Left renal cortex interstitium (tissue), 4 donors: Measurements from ENCODE around the gene UBASH3B. TPM values are rescaled to one million over a fixed set of nuclear protein-coding genes. Genes with fewer than 3 reads are reported as not detected.
A peak's percentile ranks its signal among the peaks of the same experiment; 100 is the strongest.
"Not testable (repeated sequence)": the region's sequence is repeated elsewhere in the genome, so short reads cannot be mapped to it uniquely, and the experiment has no call there.

Source experiments
- DNase-seq, 4 donors: peaks; one replicate each; pipeline ENCODE4 v3.0.0-alpha.2; 2013; ENCODE audit warnings: low read depth in 4 of 4, low spot score in 2 of 4, missing footprints in 1 of 4
- polyA plus RNA-seq, 4 donors: library from polyadenylated mRNA; unstranded; fragments of 120-200 nt; gene quantifications; one replicate each; pipeline ENCODE4 v1.2.1, GENCODE V29; 2013; ENCODE audit not compliant: insufficient read length in 4 of 4

The UBASH3B gene
- 1 to 10 TPM; 6.9 to 8.9 (median 7.3) TPM for polyA plus RNA-seq

GRCh38 chr11:122655527-122656072 is at the start of gene UBASH3B:
Gene UBASH3B (plus strand): TSS chr11:122655722. CDS start chr11:122656050, 328 bp downstream.
- DNase-seq, result peak in 3 of 4 donors; percentile 60 to 74 (median 70)

- not testable (repeated sequence) for DNase-seq
Observed at GRCh38 chr11:122607162-122607561, 48.4 kb upstream of the UBASH3B start.

- no peak for DNase-seq
Observed at GRCh38 chr11:122612123-122612824, 43.2 kb upstream of the UBASH3B start.

GRCh38 chr11:122616718-122617117 is 38.8 kb upstream of the UBASH3B start:
- DNase-seq, result no peak

GRCh38 chr11:122617297-122617696 is 38.2 kb upstream of the UBASH3B start:
- no peak for DNase-seq

- DNase-seq, result no peak
Observed at GRCh38 chr11:122617926-122618325, 37.6 kb upstream of the UBASH3B start.

GRCh38 chr11:122618927-122619326 is 36.6 kb upstream of the UBASH3B start:
- DNase-seq, result no peak

- no peak for DNase-seq
Observed at GRCh38 chr11:122619757-122620156, 35.8 kb upstream of the UBASH3B start.

- not testable (repeated sequence) for DNase-seq
Observed at GRCh38 chr11:122625501-122625900, 30.0 kb upstream of the UBASH3B start.

- no peak for DNase-seq
Observed at GRCh38 chr11:122625976-122626665, 29.4 kb upstream of the UBASH3B start.

- no peak for DNase-seq
Observed at GRCh38 chr11:122627745-122628144, 27.8 kb upstream of the UBASH3B start.

GRCh38 chr11:122628810-122629555 is 26.5 kb upstream of the UBASH3B start:
- DNase-seq, result no peak

GRCh38 chr11:122632181-122632824 is 23.2 kb upstream of the UBASH3B start:
- no peak for DNase-seq

- no peak for DNase-seq
Observed at GRCh38 chr11:122633219-122633829, 22.2 kb upstream of the UBASH3B start.

GRCh38 chr11:122634501-122634900 is 21.0 kb upstream of the UBASH3B start:
- no peak for DNase-seq

GRCh38 chr11:122637541-122637940 is 18.0 kb upstream of the UBASH3B start:
- DNase-seq, result no peak

- no peak for DNase-seq
Observed at GRCh38 chr11:122642472-122642922, 13.0 kb upstream of the UBASH3B start.

- DNase-seq, result no peak
Observed at GRCh38 chr11:122642971-122643370, 12.6 kb upstream of the UBASH3B start.

- DNase-seq, result no peak
Observed at GRCh38 chr11:122645847-122646246, 9.7 kb upstream of the UBASH3B start.
